SIG-M5 treated with dmso at 0.1 percent for 504 hours (cell line): ENCODE results near the gene MOK.

Source experiments
- DNase-seq: peaks from one replicate; lab custom pipeline; 2025; ENCODE audit not compliant: unreplicated experiment; lab: John Stamatoyannopoulos, UW

Gene MOK

DNA sequence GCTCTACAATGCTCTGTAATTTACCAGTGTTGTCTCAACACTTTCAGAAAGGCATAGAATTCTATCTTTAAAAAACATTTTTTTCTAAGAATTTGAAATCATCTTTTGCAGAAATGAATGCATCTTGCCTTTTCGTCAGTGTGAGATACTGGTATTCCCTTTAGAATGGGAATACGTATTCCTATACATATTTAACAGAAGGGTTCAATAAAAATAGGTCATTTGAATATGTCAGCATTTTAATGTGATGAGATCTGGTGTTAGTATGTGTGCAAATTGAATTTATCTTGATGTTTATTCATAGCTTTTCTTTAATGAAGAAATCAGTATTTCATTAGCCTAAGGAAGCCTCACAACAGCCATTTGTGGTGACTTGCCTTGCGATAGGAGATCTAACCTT is 121.1 kb downstream of the MOK start:
- no peak for DNase-seq

DNA sequence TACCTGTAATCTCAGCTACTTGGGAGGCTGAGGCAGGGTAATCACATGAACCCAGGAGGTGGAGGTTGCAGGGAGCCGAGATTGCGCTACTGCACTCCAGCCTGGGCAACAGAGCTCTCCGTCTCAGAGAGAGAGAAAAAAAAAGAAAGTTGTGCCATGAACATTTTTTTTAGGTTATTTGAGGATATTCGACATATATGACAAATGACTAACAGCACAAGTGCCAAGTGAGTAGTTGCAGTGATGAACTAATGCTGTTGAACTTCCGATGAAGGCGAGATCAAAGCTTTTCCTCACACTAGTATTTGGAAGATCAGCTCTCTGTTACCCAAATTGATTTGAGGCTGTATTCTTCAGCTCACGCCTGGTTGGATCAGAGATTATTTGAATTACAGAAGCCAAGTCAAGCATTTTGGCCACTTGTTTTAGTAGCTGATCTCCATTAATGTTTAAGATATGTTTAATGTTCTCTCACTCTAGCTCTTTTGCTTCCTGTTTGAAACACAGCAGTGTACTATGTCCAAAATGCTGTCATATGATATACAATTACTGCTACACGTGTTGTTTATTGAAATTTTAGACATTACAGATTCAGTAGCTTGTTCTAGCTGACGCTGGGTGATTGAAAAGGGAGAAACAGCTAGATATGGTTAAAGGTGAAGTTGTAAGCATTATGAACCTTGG is 121.9 kb downstream of the MOK start:
- DNase-seq = no peak

DNA sequence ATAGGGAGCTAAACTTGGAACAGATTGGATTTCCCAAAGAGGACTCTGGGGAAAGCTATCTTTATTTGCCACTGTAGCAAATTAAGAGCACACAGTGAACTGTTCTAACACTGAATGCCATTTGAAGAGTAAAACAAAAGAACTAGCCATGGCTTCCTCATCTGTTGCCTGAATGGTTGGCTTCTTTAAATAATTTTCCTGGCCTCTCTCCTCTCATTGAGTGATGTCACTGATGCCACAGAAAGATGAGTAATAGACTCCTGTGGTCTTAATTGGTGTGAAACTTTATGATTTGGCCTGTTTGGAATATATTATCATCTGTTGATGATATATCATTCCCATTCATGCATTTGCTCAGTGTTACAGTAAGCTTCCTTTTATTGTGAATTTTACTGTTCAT is 122.8 kb downstream of the MOK start:
- peak; percentile 10 for DNase-seq

DNA sequence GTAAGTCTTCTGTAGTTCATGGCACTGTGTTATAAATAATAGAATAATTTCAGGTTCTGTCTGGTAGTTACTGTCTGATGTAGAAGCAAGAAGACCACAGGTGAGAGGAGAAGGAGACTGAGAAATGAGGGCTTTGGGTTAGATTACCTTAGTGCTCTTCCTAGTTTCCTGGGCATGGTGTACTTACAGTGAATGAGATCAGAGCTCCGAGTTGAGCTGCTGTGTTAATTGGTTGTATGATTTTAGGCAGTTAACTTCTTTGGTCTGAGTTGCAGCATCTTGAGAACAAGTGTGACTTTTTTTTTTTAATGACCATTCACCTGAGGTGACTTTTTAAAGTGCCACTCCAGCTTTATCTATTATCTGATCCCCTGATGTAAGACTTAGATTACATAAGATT is 123.8 kb downstream of the MOK start:
- DNase-seq = no peak

DNA sequence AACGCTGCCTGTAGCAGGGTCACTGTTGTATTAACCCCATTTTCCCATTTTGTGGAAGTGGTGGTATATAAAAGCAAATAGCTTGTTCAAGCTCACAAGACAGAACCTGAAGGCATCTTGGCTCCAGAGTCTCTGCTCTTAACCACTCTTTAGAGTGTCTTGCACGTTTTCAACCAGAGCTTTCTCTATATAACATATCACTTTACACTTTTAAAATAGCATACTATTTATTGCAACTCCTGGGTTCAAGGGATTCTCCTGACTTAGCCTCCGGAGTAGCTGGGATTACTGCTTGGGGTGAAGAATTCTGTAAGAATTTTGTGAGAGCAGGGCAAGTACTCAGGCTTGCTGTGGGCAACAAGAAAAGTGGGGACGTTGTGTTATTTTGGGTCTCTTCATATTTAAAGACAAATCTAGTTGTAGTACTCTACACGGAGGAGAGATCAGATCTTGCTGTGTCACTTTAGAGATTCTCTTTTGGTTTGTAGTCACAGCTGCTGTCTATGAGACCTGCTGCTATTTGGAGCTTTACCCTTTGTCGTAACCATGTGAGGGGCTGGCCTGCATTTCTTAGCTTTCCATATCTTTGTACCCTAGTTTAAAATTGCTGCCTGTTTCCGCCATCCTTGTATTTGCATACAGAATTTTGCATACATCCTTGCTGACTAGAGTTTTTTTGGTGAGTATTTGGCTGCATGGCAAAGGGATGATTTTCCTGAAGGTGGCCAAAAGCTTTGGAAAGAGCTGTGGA is 124.5 kb downstream of the MOK start:
- no peak for DNase-seq
